ENCODE results near the gene RPS4Y1. TPM values are rescaled to one million over a fixed set of nuclear protein-coding genes. Genes with fewer than 3 reads are reported as not detected.
A peak's percentile ranks its signal among the peaks of the same experiment; 100 is the strongest.
"Not testable (repeated sequence)": the region's sequence is repeated elsewhere in the genome, so short reads cannot be mapped to it uniquely, and the experiment has no call there.

RPS4Y1 gene
- total RNA-seq (not detected), polyA plus RNA-seq (ENCODE audit: insufficient read length in 2 of 2) (100 to 1,000 TPM; 293 to 323 TPM)
- long read RNA-seq, donor 1, transcript RPS4Y1-202 (7 exons, 811 nt), result minor isoform, 9 of 278 reads
- long read RNA-seq, donor 1, transcript RPS4Y1-201 (7 exons, 1,305 nt), result major isoform, 169 of 278 reads
- long read RNA-seq, donor 1, transcript RPS4Y1-203 (3 exons, 998 nt), result minor isoform, 26 of 278 reads
- long read RNA-seq, donor 1, partial matches to known transcripts, result 74 of 278 reads
- long read RNA-seq, donor 1, other reads (novel, unspliced or antisense), result 0 of 278 reads
- long read RNA-seq, donor 2, result 0 reads
- long read RNA-seq, donor 3, partial matches to known transcripts, result 0 of 2 reads
- long read RNA-seq, donor 3, other reads (novel, unspliced or antisense), result 0 of 2 reads
- long read RNA-seq, donor 4, result 0 reads

DNA sequence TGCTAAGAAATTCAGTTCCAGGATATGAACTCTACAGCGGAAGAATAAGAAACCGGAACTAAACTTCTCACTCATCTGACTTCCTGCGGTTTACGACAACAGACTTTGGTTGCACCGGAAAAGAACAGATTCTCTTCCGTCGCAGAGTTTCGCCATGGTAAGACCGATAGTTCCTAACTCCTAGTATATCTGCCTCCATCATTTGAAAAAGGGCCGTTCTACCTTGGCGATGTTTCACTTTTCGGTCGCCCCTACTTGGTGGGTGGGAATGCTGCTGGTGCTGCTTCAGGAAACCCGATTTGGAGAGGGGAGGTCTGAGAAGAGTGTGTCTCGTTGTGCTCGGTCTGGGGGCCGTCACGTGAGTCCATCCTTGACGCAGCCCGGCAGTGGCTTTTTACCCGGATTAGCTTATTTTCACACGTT is at the start of gene RPS4Y1:
Gene RPS4Y1, plus strand, starts transcription at position 132 of the 423 bp plus-strand sequence. Its CDS starts 23 bp downstream, at position 155.
- H3K9me3 ChIP-seq (ENCODE audit: control insufficient read depth, insufficient read depth, low read length), result no peaks in the 10 kb centered on the region
- H3K4me3 ChIP-seq (ENCODE audit: low read depth, low read length), result no peak within 1 kb of the TSS
- H3K27ac ChIP-seq (ENCODE audit: low read depth, low read length), result no peak within 1 kb of the TSS
- no peaks in the 10 kb centered on the region for H3K36me3 ChIP-seq (ENCODE audit: control insufficient read depth, insufficient read depth, low read length)
- WGBS (ENCODE audit: insufficient coverage), result no CpG with 5 or more reads among the region's 22 CpGs
- DNase-seq (ENCODE audit: low read depth in 4 of 6, low spot score in 6 of 6), result peak in 3 of 6 donors; percentile 51 to 93 (median 56)
- no peaks in the 10 kb centered on the region for H3K4me1 ChIP-seq (ENCODE audit: control insufficient read depth, insufficient read depth, low read length)
- no peaks in the 10 kb centered on the region for H3K27me3 ChIP-seq (ENCODE audit: control insufficient read depth, insufficient read depth, low read length)

DNA sequence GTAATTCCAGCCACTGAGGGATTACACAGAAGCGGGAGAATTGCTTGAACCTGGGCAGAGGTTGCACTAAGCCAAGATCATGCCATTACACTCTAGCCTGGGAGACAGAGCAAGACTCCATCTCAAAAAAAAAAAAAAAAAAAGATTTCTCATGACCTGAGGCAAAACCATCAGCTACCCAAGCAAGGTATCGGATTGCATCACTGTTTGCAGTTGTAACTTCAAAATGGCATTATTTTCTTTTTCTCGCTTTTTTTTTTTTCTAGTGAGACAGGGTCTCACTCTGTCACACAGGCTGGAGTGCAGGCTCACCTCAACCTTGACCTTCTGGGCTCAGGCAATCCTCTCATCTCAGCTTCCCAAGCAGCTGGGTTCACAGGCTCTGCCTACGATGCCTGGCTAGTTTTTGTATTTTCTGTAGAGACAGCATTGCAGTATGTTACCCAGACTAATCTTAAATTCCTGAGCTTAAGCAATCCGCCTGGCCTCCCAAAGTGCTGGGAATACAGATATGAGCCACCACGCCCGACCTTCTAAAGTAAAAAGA is 44.4 kb upstream of the RPS4Y1 start:
- H3K9me3 ChIP-seq (ENCODE audit: control insufficient read depth, insufficient read depth, low read length), result no peaks in the 10 kb centered on the region
- no peak for DNase-seq (ENCODE audit: low read depth in 4 of 6, low spot score in 6 of 6)
- H3K4me1 ChIP-seq (ENCODE audit: control insufficient read depth, insufficient read depth, low read length), result no peaks in the 10 kb centered on the region
- no peak overlapping the region for H3K27ac ChIP-seq (ENCODE audit: low read depth, low read length)
- no CpG with 5 or more reads among the region's 7 CpGs for WGBS (ENCODE audit: insufficient coverage)
- no peak overlapping the region for H3K4me3 ChIP-seq (ENCODE audit: low read depth, low read length)
- H3K36me3 ChIP-seq (ENCODE audit: control insufficient read depth, insufficient read depth, low read length), result no peaks in the 10 kb centered on the region
- no peaks in the 10 kb centered on the region for H3K27me3 ChIP-seq (ENCODE audit: control insufficient read depth, insufficient read depth, low read length)

- Histone ChIP-seq H3K4me3 (ENCODE audit: low read depth, low read length) (no peak overlapping the region), H3K27ac (ENCODE audit: low read depth, low read length) (no peak overlapping the region), H3K4me1 (ENCODE audit: control insufficient read depth, insufficient read depth, low read length) (no peaks in the 10 kb centered on the region), H3K36me3 (ENCODE audit: control insufficient read depth, insufficient read depth, low read length) (no peaks in the 10 kb centered on the region), H3K9me3 (ENCODE audit: control insufficient read depth, insufficient read depth, low read length) (no peaks in the 10 kb centered on the region), H3K27me3 (ENCODE audit: control insufficient read depth, insufficient read depth, low read length) (no peaks in the 10 kb centered on the region)
- no peak for DNase-seq (ENCODE audit: low read depth in 4 of 6, low spot score in 6 of 6)
Measured at GRCh38 chrY:2797991-2798390, 43.4 kb upstream of the RPS4Y1 start.

- Histone ChIP-seq H3K4me1 (ENCODE audit: control insufficient read depth, insufficient read depth, low read length) (no peaks in the 10 kb centered on the region), H3K4me3 (ENCODE audit: low read depth, low read length) (no peak overlapping the region), H3K27ac (ENCODE audit: low read depth, low read length) (no peak overlapping the region), H3K27me3 (ENCODE audit: control insufficient read depth, insufficient read depth, low read length) (no peaks in the 10 kb centered on the region), H3K36me3 (ENCODE audit: control insufficient read depth, insufficient read depth, low read length) (no peaks in the 10 kb centered on the region), H3K9me3 (ENCODE audit: control insufficient read depth, insufficient read depth, low read length) (no peaks in the 10 kb centered on the region)
- peak in 1 of 6 donors; percentile 12 for DNase-seq (ENCODE audit: low read depth in 4 of 6, low spot score in 6 of 6)
- WGBS (ENCODE audit: insufficient coverage), result no CpG with 5 or more reads among the region's 2 CpGs
Measured at GRCh38 chrY:2800246-2800645, 41.2 kb upstream of the RPS4Y1 start.

DNA sequence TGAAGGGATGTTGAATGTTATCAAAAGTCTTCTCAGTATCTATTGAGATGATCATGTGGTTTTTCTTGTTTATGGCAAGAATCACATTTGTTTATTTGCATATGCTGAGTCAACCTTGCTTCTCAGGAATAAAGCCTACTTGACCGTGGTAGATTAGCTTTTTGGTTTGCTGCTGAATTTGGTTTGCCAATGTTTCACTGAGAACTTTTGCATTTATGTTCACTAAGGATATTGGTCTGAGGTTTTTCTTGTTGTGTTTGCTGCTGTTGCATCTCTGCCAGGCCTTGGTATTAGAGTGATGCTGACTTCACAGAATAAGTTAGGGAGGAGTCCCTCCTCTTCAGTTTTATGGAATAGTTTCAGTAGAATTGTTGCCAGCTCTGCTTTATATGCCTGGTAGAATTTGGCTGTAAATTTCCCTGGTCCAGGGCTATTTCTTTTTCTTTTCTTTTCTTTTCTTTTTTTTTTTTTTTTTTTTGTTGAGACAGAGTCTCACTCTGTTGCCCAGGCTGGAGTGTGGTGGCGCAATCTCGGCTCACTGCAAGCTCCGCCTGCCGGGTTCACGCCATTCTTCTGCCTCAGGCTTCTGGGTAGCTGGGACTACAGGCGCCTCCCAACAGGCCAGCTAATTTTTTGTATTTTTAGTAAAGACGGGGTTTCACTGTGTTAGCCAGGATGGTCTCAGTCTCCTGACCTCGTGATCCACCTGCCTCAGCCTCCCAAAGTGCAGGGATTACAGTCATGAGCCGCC is 24.1 kb upstream of the RPS4Y1 start:
- not testable (repeated sequence) for H3K4me1 ChIP-seq (ENCODE audit: control insufficient read depth, insufficient read depth, low read length); H3K27me3 ChIP-seq (ENCODE audit: control insufficient read depth, insufficient read depth, low read length); H3K4me3 ChIP-seq (ENCODE audit: low read depth, low read length); H3K36me3 ChIP-seq (ENCODE audit: control insufficient read depth, insufficient read depth, low read length); H3K27ac ChIP-seq (ENCODE audit: low read depth, low read length); H3K9me3 ChIP-seq (ENCODE audit: control insufficient read depth, insufficient read depth, low read length); DNase-seq (ENCODE audit: low read depth in 4 of 6, low spot score in 6 of 6)
- no CpG with 5 or more reads among the region's 10 CpGs for WGBS (ENCODE audit: insufficient coverage)

GRCh38 chrY:2824471-2824870 is 16.9 kb upstream of the RPS4Y1 start:
- H3K27ac ChIP-seq (ENCODE audit: low read depth, low read length), result no peak overlapping the region
- H3K9me3 ChIP-seq (ENCODE audit: control insufficient read depth, insufficient read depth, low read length), result no peaks in the 10 kb centered on the region
- H3K4me3 ChIP-seq (ENCODE audit: low read depth, low read length), result no peak overlapping the region
- no peaks in the 10 kb centered on the region for H3K4me1 ChIP-seq (ENCODE audit: control insufficient read depth, insufficient read depth, low read length)
- no CpG with 5 or more reads among the region's 3 CpGs for whole genome bisulfite sequencing (ENCODE audit: insufficient coverage)
- H3K27me3 ChIP-seq (ENCODE audit: control insufficient read depth, insufficient read depth, low read length), result no peaks in the 10 kb centered on the region
- no peak for DNase-seq (ENCODE audit: low read depth in 4 of 6, low spot score in 6 of 6)
- H3K36me3 ChIP-seq (ENCODE audit: control insufficient read depth, insufficient read depth, low read length), result no peaks in the 10 kb centered on the region

DNA sequence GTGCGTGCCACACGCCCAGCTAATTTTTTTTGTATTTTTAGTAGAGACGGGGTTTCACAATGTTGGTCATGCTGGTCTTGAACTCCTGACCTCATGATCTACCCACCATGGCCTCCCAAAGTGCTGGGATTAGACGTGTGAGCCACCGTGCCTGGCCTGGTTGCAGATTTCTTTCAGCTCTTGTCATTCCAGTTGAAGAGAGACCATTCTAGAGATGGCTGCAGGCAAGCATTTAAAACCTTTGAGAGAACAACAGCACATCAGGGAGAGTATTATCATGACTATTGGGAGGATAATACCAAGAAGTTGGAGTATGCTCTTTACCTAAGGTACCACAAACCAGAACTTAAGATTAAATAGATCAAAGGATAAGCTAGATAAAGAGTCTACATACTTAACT is 12.9 kb upstream of the RPS4Y1 start:
- Histone ChIP-seq H3K4me1 (ENCODE audit: control insufficient read depth, insufficient read depth, low read length) (no peaks in the 10 kb centered on the region), H3K36me3 (ENCODE audit: control insufficient read depth, insufficient read depth, low read length) (no peaks in the 10 kb centered on the region)
- no peak for DNase-seq (ENCODE audit: low read depth in 4 of 6, low spot score in 6 of 6)

GRCh38 chrY:2835230-2835629 is 6.2 kb upstream of the RPS4Y1 start:
- no peaks in the 10 kb centered on the region for H3K27me3 ChIP-seq (ENCODE audit: control insufficient read depth, insufficient read depth, low read length)
- no peaks in the 10 kb centered on the region for H3K9me3 ChIP-seq (ENCODE audit: control insufficient read depth, insufficient read depth, low read length)
- no peaks in the 10 kb centered on the region for H3K4me1 ChIP-seq (ENCODE audit: control insufficient read depth, insufficient read depth, low read length)
- no peak overlapping the region for H3K4me3 ChIP-seq (ENCODE audit: low read depth, low read length)
- no peaks in the 10 kb centered on the region for H3K36me3 ChIP-seq (ENCODE audit: control insufficient read depth, insufficient read depth, low read length)
- no peak overlapping the region for H3K27ac ChIP-seq (ENCODE audit: low read depth, low read length)
- DNase-seq (ENCODE audit: low read depth in 4 of 6, low spot score in 6 of 6), result no peak

More for the DNA sequence above, 12.9 kb upstream of the RPS4Y1 start:
- Histone ChIP-seq H3K9me3 (ENCODE audit: control insufficient read depth, insufficient read depth, low read length) (no peaks in the 10 kb centered on the region), H3K27me3 (ENCODE audit: control insufficient read depth, insufficient read depth, low read length) (no peaks in the 10 kb centered on the region), H3K4me3 (ENCODE audit: low read depth, low read length) (no peak overlapping the region), H3K27ac (ENCODE audit: low read depth, low read length) (no peak overlapping the region)
- WGBS (ENCODE audit: insufficient coverage), result no CpG with 5 or more reads among the region's 5 CpGs

GRCh38 chrY:2837078-2837477 is 4.3 kb upstream of the RPS4Y1 start:
- Histone ChIP-seq H3K36me3 (ENCODE audit: control insufficient read depth, insufficient read depth, low read length) (no peaks in the 10 kb centered on the region), H3K27me3 (ENCODE audit: control insufficient read depth, insufficient read depth, low read length) (no peaks in the 10 kb centered on the region), H3K9me3 (ENCODE audit: control insufficient read depth, insufficient read depth, low read length) (no peaks in the 10 kb centered on the region), H3K4me1 (ENCODE audit: control insufficient read depth, insufficient read depth, low read length) (no peaks in the 10 kb centered on the region), H3K27ac (ENCODE audit: low read depth, low read length) (no peak overlapping the region), H3K4me3 (ENCODE audit: low read depth, low read length) (no peak overlapping the region)
- DNase-seq (ENCODE audit: low read depth in 4 of 6, low spot score in 6 of 6), result no peak
- no CpG with 5 or more reads among the region's 2 CpGs for WGBS (ENCODE audit: insufficient coverage)

Measured in spinal cord (tissue), 10 donors.